NCI-H524 treated with DMSO at 0.1 percent for 48 hours (cell line): ENCODE results near the gene FAM222A.
"Not testable (repeated sequence)": the region's sequence is repeated elsewhere in the genome, so short reads cannot be mapped to it uniquely, and the experiment has no call there.

Source experiments
- DNase-seq: peaks from one replicate; lab custom pipeline; 2025; lab: John Stamatoyannopoulos, UW

The FAM222A gene

GRCh38 chr12:109693653-109694600 is 19.7 kb upstream of the FAM222A start:
- no peak for DNase-seq

- DNase-seq, result not testable (repeated sequence)
Measured at GRCh38 chr12:109694629-109695028, 19.0 kb upstream of the FAM222A start.

GRCh38 chr12:109695416-109695815 is 18.2 kb upstream of the FAM222A start:
- no peak for DNase-seq

GRCh38 chr12:109695961-109696461 is 17.6 kb upstream of the FAM222A start:
- DNase-seq, result no peak

- no peak for DNase-seq
Measured at GRCh38 chr12:109696485-109697269, 16.9 kb upstream of the FAM222A start.

- DNase-seq, result no peak
Measured at GRCh38 chr12:109697270-109697553, 16.4 kb upstream of the FAM222A start.

- no peak for DNase-seq
Measured at GRCh38 chr12:109697877-109698468, 15.7 kb upstream of the FAM222A start.

GRCh38 chr12:109698820-109699219 is 14.8 kb upstream of the FAM222A start:
- no peak for DNase-seq

- no peak for DNase-seq
Measured at GRCh38 chr12:109701064-109701463, 12.6 kb upstream of the FAM222A start.

GRCh38 chr12:109702111-109702841 is 11.3 kb upstream of the FAM222A start:
- DNase-seq, result no peak

- DNase-seq, result no peak
Measured at GRCh38 chr12:109703684-109704083, 9.9 kb upstream of the FAM222A start.

GRCh38 chr12:109704371-109705098 is 9.1 kb upstream of the FAM222A start:
- no peak for DNase-seq

GRCh38 chr12:109705291-109705690 is 8.3 kb upstream of the FAM222A start:
- no peak for DNase-seq

GRCh38 chr12:109706398-109706746 is 7.3 kb upstream of the FAM222A start:
- DNase-seq, result no peak

- peak; percentile 67 for DNase-seq
Measured at GRCh38 chr12:109706747-109707469, 6.7 kb upstream of the FAM222A start.

GRCh38 chr12:109707470-109707821 is 6.2 kb upstream of the FAM222A start:
- DNase-seq, result no peak

- no peak for DNase-seq
Measured at GRCh38 chr12:109708939-109709338, 4.7 kb upstream of the FAM222A start.

GRCh38 chr12:109709401-109709991 is 4.1 kb upstream of the FAM222A start:
- no peak for DNase-seq

- DNase-seq, result no peak
Measured at GRCh38 chr12:109710205-109710746, 3.3 kb upstream of the FAM222A start.
